MM.1S (cell line): ENCODE results near the gene P2RY12.

ENCODE experiments used
- CTCF ChIP-seq: fragments of 300-600 bp; sonication (generic); IDR thresholded peaks from 2 replicates; pipeline ENCODE4 v1.5.1; 2016; ENCODE audit warnings: antibody characterized with exemption, low read length, mixed read lengths
- EZH2 ChIP-seq: fragments of 300-600 bp; sonication (generic); optimal IDR thresholded peaks from 2 replicates; pipeline ENCODE3; 2017; ENCODE audit warnings: low read depth, mild to moderate bottlenecking, antibody characterized with exemption, low read length, mixed read lengths
- EZH2phosphoT487 ChIP-seq: fragments of 300-600 bp; sonication (generic); IDR thresholded peaks from 2 replicates; pipeline ENCODE4 v1.6.1; 2018; ENCODE audit warnings: antibody characterized with exemption, low read length

GRCh38 chr3:151346292-151346691, 38.3 kb downstream of the P2RY12 start:
- TF ChIP-seq CTCF (no peak), EZH2phosphoT487 (no peak), EZH2 (no peak)
